HG03565 (cell line): ENCODE measurements around the gene PLLP.

Experiments used
- ATAC-seq: cut with Tn5 transposase; IDR thresholded peaks from one replicate; pipeline ENCODE4 v1.9.1; 2021; ENCODE audit warnings: mild to moderate bottlenecking, moderate library complexity; ENCODE audit not compliant: unreplicated experiment

The PLLP gene, protein sequence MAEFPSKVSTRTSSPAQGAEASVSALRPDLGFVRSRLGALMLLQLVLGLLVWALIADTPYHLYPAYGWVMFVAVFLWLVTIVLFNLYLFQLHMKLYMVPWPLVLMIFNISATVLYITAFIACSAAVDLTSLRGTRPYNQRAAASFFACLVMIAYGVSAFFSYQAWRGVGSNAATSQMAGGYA

DNA sequence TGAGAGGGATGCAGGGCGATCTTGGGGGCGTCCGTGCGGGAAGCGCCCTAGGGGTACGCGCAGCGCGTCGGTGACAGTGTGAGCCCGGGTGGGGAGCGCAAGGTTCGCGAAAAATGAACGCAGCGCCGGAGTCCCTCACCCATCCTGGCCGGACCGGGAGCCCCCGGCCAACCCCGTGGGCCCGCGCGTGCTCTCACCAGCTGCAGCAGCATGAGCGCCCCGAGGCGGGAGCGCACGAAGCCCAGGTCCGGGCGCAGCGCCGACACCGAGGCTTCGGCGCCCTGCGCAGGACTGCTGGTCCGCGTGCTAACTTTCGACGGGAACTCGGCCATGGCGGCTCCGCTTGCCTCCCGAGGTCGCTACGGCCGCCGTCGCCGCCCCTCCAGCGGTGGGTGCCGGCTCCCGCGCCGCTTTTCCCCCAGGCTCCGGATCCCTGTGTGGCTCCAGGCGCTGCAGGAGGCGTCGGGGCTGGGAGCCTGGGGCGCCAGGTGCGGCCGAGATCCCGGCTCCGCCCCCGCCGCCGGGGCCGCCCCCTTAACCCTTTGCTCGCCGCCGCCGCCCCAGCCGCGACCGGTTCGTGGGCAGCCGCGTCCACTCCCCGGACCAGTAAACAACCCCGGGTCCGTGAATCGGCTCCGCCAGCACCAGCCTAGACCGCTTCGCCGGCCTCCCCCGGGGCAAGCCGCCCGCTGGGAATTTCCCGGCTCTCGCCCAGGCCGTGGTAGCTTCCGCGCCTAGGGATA, at the start of gene PLLP:
TSS of gene PLLP (minus strand) at position 464 of the 743 bp plus-strand sequence. CDS start at position 332, 132 bp downstream.
- no peak for ATAC-seq

DNA sequence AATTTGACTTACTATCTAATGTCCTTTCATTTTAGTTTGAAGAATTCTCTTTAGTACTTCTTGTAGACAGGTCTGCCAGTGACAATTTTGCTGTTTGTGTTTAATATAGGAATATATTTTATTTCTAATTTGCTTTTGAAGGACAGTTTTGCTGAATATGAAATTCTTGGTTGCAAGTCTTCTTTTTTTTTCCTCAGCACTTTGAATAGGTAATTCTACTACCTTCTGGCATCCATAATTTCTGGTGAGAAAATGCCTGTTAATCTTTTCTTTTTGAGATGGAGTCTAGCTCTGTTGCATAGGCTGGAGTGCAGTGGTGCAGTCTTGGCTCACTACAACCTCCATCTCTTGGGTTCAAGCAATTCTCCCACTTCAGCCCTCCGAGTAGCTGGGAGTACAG, 48.9 kb upstream of the PLLP start:
- ATAC-seq, result no peak

DNA sequence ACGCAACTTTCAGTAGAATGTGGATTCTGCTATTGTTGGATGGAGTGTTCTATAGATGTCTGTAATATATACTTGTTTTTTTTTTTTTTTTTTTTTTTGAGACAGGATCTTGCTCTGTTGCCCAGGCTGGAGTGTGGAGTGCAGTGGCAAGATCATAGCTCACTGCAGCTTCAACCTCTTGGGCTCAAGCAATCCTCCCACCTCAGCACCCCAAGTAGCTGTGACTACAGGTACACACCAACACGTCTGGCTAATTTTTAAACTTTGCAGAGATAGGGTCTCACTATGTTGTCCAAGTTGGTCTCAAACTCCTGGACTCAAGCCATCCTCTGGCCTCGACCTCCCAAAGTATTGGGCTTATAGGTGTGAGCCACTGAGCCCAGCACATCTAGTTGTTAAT, 46.9 kb upstream of the PLLP start:
- ATAC-seq, result no peak

DNA sequence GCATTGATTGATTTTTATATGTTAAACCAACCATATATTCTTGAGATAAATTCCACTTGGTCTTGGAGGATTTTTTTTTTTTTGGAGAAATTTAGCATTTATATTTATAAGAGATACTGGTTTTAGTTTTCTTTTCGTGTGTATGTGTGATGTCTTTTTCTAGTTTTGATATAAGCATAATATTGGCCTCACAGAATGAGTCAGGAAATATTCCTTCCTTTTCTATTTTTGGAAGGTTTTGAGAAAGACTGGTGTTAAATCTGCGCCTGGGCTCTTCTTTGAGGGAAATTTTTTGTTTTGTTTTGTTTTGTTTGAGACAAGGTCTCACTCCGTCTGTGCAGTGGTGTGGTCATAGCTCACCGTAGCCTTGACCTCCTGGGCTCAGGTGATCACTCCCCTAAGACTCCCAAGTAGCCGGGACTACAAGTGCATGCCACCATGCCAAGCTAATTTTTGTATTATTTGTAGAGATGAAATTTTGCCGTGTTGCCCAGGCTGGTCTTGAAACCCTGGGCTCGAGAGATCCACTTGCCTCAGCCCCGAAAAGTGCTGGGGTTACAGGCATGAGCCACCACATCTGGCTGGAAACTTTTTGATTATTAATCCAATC, 45.4 kb upstream of the PLLP start:
- ATAC-seq, result no peak

DNA sequence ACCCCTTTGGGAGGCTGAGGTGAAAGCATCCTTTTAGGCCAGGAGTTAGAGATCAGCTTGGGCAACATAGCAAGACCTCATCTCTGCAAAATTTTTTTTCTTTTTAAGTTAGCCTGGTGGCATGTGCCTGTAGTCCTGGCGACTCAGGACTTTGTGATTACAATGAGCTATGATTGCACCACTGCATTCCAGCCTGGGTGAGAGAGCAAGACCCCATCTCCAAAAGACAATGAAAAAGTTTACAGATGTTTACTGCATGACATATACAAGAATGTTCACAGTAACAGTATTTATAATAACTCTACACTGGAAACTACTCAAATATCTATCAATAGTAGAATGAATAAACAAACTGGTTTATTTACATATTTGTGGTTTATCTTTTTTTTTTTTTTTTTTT, 41.0 kb upstream of the PLLP start:
- ATAC-seq, result no peak

DNA sequence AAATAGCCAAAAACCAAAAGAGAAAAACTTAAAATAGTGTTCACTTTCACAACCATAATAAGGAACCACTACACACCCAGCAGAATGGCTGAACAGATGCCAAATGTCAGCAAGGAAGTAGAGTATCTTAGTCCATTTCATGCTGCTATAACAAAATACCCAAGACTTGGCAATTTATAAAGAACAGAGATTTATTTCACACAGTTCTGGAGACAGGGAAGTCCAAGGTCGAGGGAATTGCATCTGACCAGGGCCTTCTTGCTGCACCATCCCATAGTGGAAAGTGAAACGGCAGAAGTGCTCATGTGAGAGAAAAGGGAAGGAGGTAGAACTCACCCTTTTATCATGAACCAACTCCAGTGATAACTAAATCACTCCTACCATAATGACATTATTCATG, 40.3 kb upstream of the PLLP start:
- ATAC-seq, result no peak

DNA sequence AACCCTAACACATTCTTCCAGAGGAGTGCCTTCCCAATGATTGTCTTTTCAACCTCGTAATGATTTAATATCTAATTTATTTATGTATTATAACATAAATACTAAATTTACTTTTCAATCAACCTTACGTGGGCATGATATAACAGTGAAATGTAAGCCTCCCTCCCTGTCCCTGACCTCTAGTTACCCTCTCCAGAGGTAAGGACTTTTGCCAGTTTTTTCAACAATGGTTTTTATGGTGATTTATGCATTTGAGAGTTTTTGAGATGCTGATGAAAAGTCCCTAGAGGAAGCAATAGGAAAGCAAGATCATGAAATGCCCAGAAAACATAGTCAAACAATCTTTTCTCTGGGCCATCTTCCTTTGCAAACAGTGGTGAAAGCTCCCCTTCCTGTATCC, 35.2 kb upstream of the PLLP start:
- no peak for ATAC-seq

DNA sequence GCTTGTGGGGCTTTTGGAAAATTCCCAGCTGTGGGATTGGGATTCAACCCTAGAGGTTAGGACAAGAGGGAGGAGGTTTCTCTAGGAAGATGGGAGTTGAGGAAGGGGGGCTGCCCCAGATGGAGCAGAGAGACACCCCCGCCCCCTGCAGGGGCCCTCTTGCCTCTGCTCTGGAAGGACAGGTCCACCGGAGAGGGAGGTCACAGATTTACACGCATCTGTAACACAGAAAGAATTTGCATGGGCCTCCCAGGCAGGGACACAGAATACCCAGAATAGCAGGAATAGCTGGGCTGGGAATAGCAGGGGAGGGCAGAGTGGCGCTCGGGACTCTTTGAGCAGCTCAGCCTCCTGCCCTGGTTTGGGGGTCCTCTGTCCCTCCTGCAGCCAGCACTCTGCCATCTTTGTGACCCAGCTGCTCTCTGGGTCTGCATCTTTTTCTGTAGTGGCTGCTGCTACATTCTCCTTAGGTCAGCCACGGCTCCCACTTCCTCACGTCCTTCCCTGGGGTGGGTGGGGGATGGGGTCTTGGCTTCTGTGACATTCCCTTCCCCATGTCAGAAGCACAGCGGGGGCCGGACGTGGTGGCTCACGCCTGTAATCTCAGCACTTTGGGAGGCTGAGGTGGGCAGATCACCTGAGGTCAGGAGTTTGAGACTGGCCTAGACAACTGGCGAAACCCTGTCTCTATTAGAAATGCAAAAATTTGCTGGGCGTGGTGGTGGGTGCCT, 33.9 kb upstream of the PLLP start:
- no peak for ATAC-seq

DNA sequence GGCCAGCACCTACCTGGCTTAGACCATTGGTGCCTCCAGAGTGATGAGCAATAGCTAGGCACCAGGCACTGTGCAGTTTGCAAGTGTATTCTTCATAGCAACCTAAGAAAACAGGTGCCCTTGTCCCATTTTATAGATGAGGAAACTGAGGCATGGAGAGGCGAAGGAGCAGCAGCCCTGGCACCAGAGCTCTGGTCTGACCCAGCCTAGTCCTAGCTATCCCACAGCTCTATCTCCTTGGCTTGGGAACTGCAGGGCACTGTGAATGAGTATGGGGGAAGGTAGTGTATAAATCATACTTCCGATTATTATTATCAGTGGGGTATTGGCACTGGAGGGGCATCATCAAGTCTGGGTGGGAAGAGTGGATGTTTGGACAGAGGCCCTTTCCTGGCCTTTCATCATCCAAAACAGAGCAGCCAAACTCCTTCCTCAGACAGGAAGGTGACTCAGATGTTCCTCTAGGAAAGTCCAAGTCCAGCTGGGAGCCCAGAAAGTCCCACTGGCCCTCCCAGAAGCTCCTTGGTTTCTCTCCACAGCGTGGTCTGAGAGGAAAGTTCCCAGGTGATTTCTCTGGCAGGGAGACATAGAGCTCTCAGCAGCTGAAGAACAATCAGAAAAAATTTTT, 32.0 kb upstream of the PLLP start:
- ATAC-seq, result no peak

DNA sequence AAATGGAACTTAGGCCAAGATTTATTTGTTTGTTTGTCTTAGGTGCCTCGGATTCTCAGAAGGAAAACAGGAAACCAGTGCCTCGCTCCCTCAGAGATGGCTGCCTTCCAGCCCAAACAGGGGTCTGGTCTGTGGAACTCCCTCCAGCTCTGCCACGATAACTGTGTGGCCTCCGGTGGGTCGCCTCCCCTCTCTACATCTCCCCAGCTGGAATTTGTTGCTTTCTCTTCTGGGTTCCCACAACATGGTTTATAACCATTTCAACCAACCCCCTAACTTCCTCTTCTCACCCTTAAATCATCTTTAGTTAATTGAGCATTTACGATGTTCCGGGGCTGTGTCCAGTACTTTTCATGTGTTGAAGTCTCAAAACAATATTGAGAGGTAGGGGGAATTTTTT, 30.9 kb upstream of the PLLP start:
- no peak for ATAC-seq

DNA sequence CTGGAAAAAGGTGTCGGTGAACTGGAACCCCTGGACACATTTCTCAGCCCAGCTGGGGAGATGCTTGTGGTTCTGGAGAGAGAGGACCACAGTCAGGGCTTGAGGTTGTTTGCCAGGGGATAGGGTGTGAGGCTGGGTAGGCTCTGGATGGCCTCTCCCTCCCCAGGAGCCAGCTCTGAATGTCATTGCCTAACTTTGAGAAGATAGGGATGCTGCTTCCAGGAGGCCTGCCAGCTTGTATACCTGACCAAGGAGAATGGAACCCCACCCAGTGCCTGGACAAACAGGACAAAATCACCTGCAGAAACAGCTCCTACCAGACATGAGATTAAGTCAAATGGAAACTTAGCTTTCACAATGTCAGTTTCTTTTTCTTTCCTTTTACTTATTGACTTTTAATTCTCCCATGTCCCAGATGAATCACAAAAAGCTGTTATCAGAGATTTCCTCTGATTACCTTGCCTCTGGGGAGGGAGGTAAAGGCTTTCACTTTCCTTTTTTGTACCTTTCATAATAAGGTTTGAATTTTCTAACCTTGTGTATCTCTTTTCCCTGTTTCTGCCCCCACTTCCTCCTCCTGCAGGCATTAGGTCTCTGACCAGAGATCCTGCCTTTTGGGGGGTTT, 29.8 kb upstream of the PLLP start:
- ATAC-seq, result no peak

DNA sequence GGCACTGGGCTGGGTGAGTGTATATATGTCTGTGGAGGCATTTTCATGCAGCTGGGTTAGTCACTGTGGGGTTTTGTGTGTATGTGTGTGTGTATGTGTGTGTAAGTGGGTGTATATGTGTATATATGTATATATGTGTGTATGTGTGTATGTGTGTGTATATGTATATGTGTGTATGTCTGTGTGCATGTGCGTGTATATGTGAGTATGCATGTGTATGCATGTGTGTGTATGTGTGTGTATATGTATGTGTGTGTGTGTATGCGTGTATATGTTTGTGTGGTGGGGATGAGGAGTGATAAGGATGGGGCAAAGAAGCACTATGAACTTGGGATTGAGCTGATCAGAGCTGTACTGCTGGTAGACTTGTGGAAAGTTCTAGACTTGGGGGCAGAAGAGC, 29.0 kb upstream of the PLLP start:
- ATAC-seq, result no peak

DNA sequence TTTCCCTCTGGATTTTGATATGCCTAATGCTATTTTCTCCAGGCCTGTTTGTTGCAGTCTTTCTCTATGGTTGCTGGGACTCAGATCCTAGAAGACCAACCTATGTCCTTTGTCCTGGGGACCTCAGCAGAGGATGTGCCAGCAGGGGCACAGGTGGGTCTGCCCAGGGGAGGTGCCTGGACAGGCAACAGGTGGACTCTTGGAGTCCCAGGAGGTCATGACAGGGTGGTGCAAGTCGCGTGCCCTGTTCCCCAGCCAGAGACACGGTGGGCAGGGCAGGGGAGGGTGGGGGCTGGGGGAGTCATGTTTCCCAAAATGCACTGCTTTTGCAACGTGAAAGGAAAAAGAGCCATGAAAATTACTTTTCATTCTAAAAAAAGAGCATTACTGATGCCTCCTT, 26.3 kb upstream of the PLLP start:
- ATAC-seq, result no peak

DNA sequence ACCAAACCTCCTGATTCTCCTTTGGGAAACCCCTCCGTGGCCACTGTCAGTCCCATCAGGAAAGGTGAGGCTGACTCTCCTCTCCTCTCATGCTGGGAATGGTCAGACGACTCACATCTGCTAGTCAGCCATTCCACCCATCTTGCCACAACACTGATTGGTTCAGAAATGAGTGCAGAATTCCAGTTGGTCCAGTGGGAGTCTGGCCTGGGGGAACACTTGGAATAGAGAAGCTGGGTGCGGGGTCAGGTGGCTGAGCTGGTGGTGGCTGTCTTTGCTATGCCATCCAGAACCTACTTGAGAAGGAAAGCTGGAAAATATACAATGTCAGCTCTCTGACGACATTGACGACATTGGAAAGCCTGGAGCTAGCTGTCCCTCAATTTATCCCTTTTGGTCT, 23.6 kb upstream of the PLLP start:
- ATAC-seq, result no peak

DNA sequence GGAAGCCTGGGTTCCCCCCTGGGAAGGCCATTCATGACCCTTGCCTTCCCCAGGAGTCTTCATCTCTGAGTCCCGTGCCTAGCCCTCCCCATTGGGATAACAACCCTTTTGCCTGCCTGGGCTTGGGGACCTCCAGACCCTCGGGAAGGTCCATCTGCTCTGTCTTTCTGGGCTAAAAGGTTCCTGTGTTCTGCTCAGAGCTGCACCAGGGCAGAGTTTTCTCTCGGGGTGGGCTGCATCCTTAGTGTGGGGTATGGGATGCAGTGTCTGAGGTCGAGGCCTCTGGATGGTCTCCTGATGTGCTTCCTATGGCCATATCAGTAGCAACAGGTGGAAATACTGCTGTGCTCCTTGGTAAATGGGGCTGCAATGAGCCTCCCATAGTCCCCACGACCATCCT, 22.9 kb upstream of the PLLP start:
- ATAC-seq, result no peak

DNA sequence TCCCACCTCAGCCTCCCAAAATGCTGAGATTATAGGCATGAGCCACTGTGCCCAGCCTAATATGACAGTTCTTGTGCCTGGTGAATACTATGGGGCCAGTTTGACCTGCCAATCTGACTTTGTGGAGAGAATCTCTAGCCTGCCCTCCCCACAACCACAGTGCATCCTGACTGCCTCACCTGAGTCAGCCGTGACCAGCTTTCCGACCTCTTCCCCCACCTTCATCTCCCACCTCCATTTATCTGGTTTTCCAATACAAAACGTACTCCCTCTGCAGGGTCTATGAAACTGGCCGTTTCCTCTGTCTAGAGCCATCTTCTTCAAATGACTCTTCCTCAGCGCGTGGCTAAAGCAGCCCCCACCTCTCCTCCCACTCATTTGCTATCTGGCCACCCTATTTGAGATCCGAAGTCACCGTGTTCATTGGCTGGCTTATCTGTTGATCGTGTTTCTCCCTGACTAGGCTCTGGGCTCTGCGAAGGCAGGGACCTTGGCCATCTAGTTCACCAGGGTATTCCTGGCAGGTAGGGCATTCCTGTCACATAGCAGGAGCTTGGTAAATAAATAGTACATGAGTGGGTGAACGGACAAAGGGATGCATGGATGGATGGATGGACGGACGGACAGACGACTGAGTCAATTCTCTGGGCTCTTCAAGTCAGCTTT, 22.3 kb upstream of the PLLP start:
- no peak for ATAC-seq

DNA sequence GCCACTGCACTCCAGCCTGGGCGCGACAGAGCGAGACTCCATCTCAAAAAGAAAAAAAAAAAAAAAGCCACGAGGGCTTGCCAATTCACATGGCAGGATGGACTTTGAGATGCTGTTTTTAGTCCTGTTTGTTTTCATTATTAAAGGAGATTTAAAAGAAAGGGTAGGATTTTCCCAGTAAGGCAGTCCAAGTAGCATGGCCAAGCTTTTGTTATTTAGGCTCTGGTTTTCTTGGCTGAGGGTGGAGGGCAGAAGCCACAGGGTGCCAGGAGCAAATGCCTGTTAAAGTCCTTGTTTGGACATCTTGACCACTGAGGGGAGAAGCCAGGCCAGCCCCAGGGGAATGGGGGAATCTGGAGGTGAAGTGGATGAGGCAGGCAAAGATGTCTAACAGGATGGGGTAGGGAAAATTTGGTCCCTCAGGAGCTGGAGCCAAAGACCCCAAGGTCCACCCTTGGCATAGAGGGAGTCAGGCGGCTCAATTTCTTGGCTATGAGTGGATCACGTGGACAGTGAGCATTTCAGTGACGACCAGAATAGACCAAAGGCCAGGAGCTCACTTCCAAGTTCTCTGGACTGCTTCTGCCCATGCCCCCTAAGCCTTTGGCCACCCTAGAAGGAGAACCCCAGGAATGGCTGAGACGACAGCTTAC, 20.8 kb upstream of the PLLP start:
- no peak for ATAC-seq

DNA sequence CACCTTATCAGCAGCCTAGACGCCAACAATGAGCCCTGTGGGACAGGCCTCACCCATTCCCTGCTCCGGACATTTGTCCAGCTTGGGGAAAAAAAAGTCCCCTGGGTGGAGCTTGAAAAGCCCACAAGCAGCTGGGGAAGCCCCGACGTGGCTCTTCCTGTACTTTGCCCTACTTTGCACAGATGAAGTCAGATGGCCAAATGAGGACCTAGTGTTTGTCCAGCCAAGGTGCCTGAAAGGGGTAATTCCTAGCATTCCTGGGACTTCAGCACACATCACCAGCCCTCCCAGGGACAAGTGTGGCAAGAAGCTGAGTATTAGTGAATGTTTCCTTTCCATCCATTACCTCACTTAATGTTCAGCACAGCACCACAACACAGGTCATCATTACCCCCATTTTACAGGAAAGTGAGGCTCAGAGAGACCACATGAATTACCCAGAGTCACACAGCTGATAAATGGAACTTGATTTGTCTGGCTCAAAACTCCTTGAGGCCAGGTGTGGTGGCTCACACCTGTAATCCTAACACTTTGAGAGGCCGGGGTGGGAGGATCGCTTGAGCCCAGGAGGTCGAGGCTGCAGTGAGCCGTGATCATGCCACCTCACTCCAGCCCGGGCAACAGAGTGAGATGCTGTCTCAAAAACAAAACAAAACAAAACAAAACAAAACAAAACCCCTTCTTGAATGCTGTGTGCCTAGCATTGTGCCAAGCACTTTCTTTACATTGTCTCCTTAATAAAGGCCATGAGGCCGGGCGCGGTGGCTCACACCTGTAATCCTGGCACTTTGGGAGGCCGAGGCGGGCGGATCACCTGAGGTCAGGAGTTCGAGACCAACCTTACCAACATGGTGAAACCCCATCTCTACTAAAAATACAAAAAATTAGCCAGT, 19.9 kb upstream of the PLLP start:
- ATAC-seq, result no peak

DNA sequence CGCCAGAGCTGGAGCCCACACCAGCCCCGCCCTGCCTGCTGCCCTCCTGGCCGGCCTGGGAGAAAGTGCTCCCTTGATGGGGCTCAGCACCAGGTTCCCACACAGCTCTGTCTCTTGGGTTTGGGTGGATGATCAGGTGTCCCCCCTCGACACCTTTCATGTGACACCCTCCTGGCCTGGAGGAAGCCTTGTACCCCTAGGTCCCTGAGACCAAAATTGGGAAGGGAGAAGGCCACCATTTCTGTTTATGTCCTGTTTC, 19.4 kb upstream of the PLLP start:
- ATAC-seq, result no peak
